Right cardiac atrium (tissue), 5 donors: ENCODE data around the gene HDAC9. TPM values are rescaled to one million over a fixed set of nuclear protein-coding genes. Genes with fewer than 3 reads are reported as not detected.
A peak's percentile ranks its signal among the peaks of the same experiment; 100 is the strongest.

ENCODE experiments used
- ATAC-seq, 2 donors: fragments of 200-7000 bp; cut with Tn5 transposase; one replicate each; pipeline versions ENCODE4 v1.8.0 to v1.9.1; 2020; ENCODE audit warnings: moderate library complexity in 2 of 2, mild to moderate bottlenecking in 1 of 2
- DNase-seq, 3 donors: peaks; one replicate each; pipeline ENCODE4 v3.0.0-alpha.2; 2020
- H3K27ac ChIP-seq: one replicate; pipeline ENCODE4 v1.5.1; 2013; ENCODE audit warnings: mild to moderate bottlenecking, low read length, control low read depth, moderate library complexity
- H3K27me3 ChIP-seq: one replicate; pipeline ENCODE4 v1.6.1; 2013; ENCODE audit not compliant: control insufficient read depth, insufficient read depth
- H3K4me1 ChIP-seq: one replicate; pipeline ENCODE4 v1.6.1; 2013; ENCODE audit warnings: low read length; ENCODE audit not compliant: control insufficient read depth, insufficient read depth
- H3K4me3 ChIP-seq: one replicate; pipeline ENCODE4 v1.5.1; 2013; ENCODE audit warnings: low read length, control low read depth
- H3K9me3 ChIP-seq: one replicate; pipeline ENCODE4 v1.6.1; 2013; ENCODE audit warnings: low read length; ENCODE audit not compliant: control insufficient read depth
- WGBS: extraction: QIAGEN DNeasy Blood & Tissue Kit; methylation state at CpG from one replicate; pipeline ENCODE4 v1.1.7; 2013; 5-methylcytosine and 5-hydroxymethylcytosine counted together
- intact Hi-C, 4 donors: fragments of 100-400 bp; cut with DNase I; formaldehyde crosslinking; loops; one replicate each; pipeline versions ENCODE4 v1.11.0 to v1.14.0; 2022 to 2023
- polyA plus RNA-seq: library from polyadenylated mRNA; stranded (reverse); fragments of 200-250 nt; gene quantifications from one replicate; pipeline ENCODE4 v1.2.3, GENCODE V29; 2013
- total RNA-seq, 4 donors: library from RNA; stranded (reverse); fragmentation: NEBNext Ultra II Directional; extraction: Animal tissue kit (Norgen Biotek cat#: 25700); gene quantifications; one replicate each; pipeline ENCODE4 v1.2.1, GENCODE V29; 2021
- donor health status: healthy with polysubstance abuse.
- donor health status: DM: no; HTN: yes; CAD: no.
- donor health status: DM: no; HTN: no; CAD: no.
- donor health status: DM: no; HTN: yes; CAD: no; lungs with severe emphysema.
- donor health status: DM: yes; HTN: yes; CAD: no.

The HDAC9 gene
- total and polyA plus RNA-seq, 5 donors = 5.5 to 42.2 (median 22.6) TPM

- no peak for DNase-seq
- no peak overlapping the region for H3K4me3 ChIP-seq
- WGBS = 59% methylated on average over 7 of the region's 7 CpGs
- H3K27ac ChIP-seq = no peak overlapping the region
- ATAC-seq = no peak
- H3K4me1 ChIP-seq = no peaks in the 10 kb centered on the region
- no peaks in the 10 kb centered on the region for H3K27me3 ChIP-seq
- intact Hi-C loops = no loop called here
- no peaks in the 10 kb centered on the region for H3K9me3 ChIP-seq
Measured at GRCh38 chr7:18770154-18770811, 274.7 kb downstream of the HDAC9 start.

- no peak for DNase-seq
- Histone ChIP-seq H3K4me3 (no peak overlapping the region), H3K27me3 (no peaks in the 10 kb centered on the region), H3K9me3 (no peaks in the 10 kb centered on the region), H3K4me1 (no peaks in the 10 kb centered on the region), H3K27ac (no peak overlapping the region)
- intact Hi-C loops = no loop called here
- no peak for ATAC-seq
- 48% methylated on average over 3 of the region's 3 CpGs for WGBS
Measured at GRCh38 chr7:18770822-18771221, 275.3 kb downstream of the HDAC9 start.

GRCh38 chr7:18771834-18772566 is 276.5 kb downstream of the HDAC9 start:
- H3K27ac ChIP-seq = no peak overlapping the region
- no peaks in the 10 kb centered on the region for H3K27me3 ChIP-seq
- 74% methylated on average over 2 of the region's 2 CpGs for WGBS
- no peaks in the 10 kb centered on the region for H3K9me3 ChIP-seq
- no peaks in the 10 kb centered on the region for H3K4me1 ChIP-seq
- DNase-seq = no peak
- no peak overlapping the region for H3K4me3 ChIP-seq
- no peak for ATAC-seq
- intact Hi-C loops = no loop called here

DNA sequence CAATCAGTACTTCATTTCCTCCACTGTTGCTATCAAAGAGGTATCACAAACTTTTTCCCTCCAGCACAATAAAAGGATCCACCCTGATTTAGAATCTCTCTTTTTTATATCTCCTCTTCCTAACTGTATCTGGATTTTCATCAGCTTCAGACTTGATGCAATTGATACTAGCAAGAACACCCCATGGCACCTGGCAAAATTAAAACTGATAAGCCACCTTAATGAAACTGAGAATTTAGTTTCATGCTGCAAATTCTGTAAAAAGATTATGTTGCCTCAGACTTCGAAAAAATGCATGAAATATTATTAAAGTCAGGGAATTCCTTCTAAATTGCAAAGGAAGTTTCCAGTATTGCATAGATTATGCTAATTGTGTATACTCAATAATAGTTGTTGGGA is 277.0 kb downstream of the HDAC9 start:
- intact Hi-C loops = no loop called here
- no peak for ATAC-seq
- no peak overlapping the region for H3K27ac ChIP-seq
- no peaks in the 10 kb centered on the region for H3K4me1 ChIP-seq
- H3K4me3 ChIP-seq = no peak overlapping the region
- no peaks in the 10 kb centered on the region for H3K9me3 ChIP-seq
- H3K27me3 ChIP-seq = no peaks in the 10 kb centered on the region
- no peak for DNase-seq
- WGBS = 89% methylated on average over 1 of the region's 1 CpG

DNA sequence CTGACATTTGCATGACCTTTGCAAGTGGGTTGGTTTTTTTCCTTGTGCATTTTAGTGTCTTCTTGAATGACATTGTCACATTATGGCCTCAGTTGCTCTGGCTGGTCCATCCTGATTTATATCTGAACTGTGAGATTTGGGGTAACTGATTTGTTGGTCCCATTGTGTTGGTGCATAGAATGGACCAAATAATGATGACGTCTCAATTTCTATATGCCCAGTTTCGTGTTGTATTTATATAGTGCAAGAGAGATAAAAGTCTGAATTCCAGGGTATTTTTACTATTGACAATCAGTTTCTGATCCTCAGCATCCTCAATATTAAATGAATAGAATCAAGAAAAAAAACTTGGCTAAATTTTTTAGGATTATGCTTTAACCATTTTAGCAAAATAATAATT is 281.8 kb downstream of the HDAC9 start:
- 93% methylated on average over 2 of the region's 2 CpGs for WGBS
- DNase-seq = no peak
- Histone ChIP-seq H3K27ac (no peak overlapping the region), H3K9me3 (no peaks in the 10 kb centered on the region), H3K4me1 (no peaks in the 10 kb centered on the region), H3K27me3 (no peaks in the 10 kb centered on the region), H3K4me3 (no peak overlapping the region)
- no peak for ATAC-seq
- intact Hi-C loops = no loop called here

DNA sequence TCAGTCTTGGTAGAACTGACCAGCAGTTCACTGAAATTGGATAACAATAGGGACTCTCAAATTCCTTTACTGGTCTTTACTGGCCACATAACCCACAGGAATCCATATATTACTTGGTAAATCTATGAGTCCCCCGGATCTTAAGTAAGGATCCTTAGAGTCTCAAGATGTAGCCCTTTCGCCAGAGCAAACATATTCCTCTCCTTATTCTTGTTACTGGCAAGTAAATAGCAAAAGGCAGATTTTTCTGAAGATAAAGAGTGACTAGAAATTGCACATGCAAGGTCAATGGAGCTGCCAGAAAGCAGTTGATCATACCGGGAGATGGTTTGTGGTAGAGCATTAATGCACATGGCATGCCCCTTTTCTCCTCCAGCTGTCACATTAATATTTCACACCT is 283.0 kb downstream of the HDAC9 start:
- intact Hi-C loops = no loop called here
- ATAC-seq = no peak
- Histone ChIP-seq H3K4me3 (no peak overlapping the region), H3K27me3 (no peaks in the 10 kb centered on the region), H3K27ac (no peak overlapping the region), H3K4me1 (no peaks in the 10 kb centered on the region), H3K9me3 (no peaks in the 10 kb centered on the region)
- DNase-seq = no peak
- WGBS = 75% methylated on average over 3 of the region's 3 CpGs

GRCh38 chr7:18780266-18780665 is 284.7 kb downstream of the HDAC9 start:
- DNase-seq (no peak), ATAC-seq (no peak)
- no peaks in the 10 kb centered on the region for H3K4me1 ChIP-seq
- H3K27me3 ChIP-seq = no peaks in the 10 kb centered on the region
- H3K27ac ChIP-seq = no peak overlapping the region
- intact Hi-C loops = no loop called here
- no peaks in the 10 kb centered on the region for H3K9me3 ChIP-seq
- no peak overlapping the region for H3K4me3 ChIP-seq

GRCh38 chr7:18780938-18781337 is 285.4 kb downstream of the HDAC9 start:
- no peak for DNase-seq
- Histone ChIP-seq H3K4me1 (no peaks in the 10 kb centered on the region), H3K27me3 (no peaks in the 10 kb centered on the region), H3K27ac (no peak overlapping the region), H3K4me3 (no peak overlapping the region), H3K9me3 (no peaks in the 10 kb centered on the region)
- no peak for ATAC-seq
- intact Hi-C loops = no loop called here
- 91% methylated on average over 3 of the region's 3 CpGs for WGBS

- no peaks in the 10 kb centered on the region for H3K9me3 ChIP-seq
- H3K4me1 ChIP-seq = no peaks in the 10 kb centered on the region
- no peak for DNase-seq
- intact Hi-C loops = no loop called here
- 92% methylated on average over 5 of the region's 5 CpGs for WGBS
- H3K4me3 ChIP-seq = no peak overlapping the region
- H3K27ac ChIP-seq = no peak overlapping the region
- no peaks in the 10 kb centered on the region for H3K27me3 ChIP-seq
- ATAC-seq = no peak
Measured at GRCh38 chr7:18786196-18786727, 290.7 kb downstream of the HDAC9 start.

DNA sequence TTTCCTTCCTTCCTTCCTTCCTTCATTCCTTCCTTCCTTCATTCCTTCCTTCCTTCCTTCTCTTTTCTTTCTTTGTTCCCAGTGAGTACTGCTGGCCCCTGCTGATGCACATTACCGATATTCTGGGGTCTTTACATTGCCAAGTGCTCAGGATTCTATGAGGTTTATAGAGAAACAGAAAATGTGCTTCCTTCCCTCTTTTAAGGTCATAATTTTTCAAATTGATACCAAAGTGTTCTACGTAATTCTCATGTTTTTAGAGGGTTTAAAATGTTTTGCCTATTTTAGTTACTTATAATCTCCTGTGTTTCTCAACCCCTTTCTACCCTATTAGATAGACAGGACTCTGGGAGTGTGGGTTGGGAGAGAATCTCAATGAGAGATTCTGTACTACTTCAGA is 291.2 kb downstream of the HDAC9 start:
- H3K4me3 ChIP-seq = no peak overlapping the region
- ATAC-seq (no peak), DNase-seq (no peak)
- 92% methylated on average over 2 of the region's 2 CpGs for WGBS
- no peaks in the 10 kb centered on the region for H3K27me3 ChIP-seq
- H3K9me3 ChIP-seq = no peaks in the 10 kb centered on the region
- H3K4me1 ChIP-seq = no peaks in the 10 kb centered on the region
- no peak overlapping the region for H3K27ac ChIP-seq
- intact Hi-C loops = no loop called here

GRCh38 chr7:18788026-18788425 is 292.5 kb downstream of the HDAC9 start:
- Histone ChIP-seq H3K4me3 (no peak overlapping the region), H3K9me3 (no peaks in the 10 kb centered on the region), H3K27me3 (no peaks in the 10 kb centered on the region), H3K4me1 (no peaks in the 10 kb centered on the region), H3K27ac (no peak overlapping the region)
- intact Hi-C loops = no loop called here
- 39% methylated on average over 2 of the region's 2 CpGs for WGBS
- ATAC-seq = no peak
- DNase-seq = peak in 1 of 3 donors; percentile 36
